ENCODE measurements around the gene NPY.

NPY gene

GRCh38 chr7:24304494-24305095 lies 20.6 kb downstream of the NPY start:
- no peak overlapping the region for H3K4me3 ChIP-seq (replicated peaks; ENCODE audit: low read depth, low read length)
- no peak for DNase-seq (ENCODE audit: extremely low read depth, low read depth)
- no peak for TF ChIP-seq CTCF (IDR thresholded peaks at IDR 0.05; ENCODE audit: low read depth, low read length, missing control alignments)

GRCh38 chr7:24307326-24307725 lies 23.3 kb downstream of the NPY start:
- no peak overlapping the region for H3K4me3 ChIP-seq (replicated peaks; ENCODE audit: low read depth, low read length)
- DNase-seq (ENCODE audit: extremely low read depth, low read depth) = no peak
- TF ChIP-seq CTCF (IDR thresholded peaks at IDR 0.05; ENCODE audit: low read depth, low read length, missing control alignments) = no peak

GRCh38 chr7:24312588-24312987 lies 28.6 kb downstream of the NPY start:
- no peak for TF ChIP-seq CTCF (IDR thresholded peaks at IDR 0.05; ENCODE audit: low read depth, low read length, missing control alignments)
- DNase-seq (ENCODE audit: extremely low read depth, low read depth) = no peak
- no peak overlapping the region for H3K4me3 ChIP-seq (replicated peaks; ENCODE audit: low read depth, low read length)

- TF ChIP-seq CTCF (IDR thresholded peaks at IDR 0.05; ENCODE audit: low read depth, low read length, missing control alignments) = no peak
- no peak for DNase-seq (ENCODE audit: extremely low read depth, low read depth)
- no peak overlapping the region for H3K4me3 ChIP-seq (replicated peaks; ENCODE audit: low read depth, low read length)
Measured at GRCh38 chr7:24313777-24314176, 29.8 kb downstream of the NPY start.

- no peak for TF ChIP-seq CTCF (IDR thresholded peaks at IDR 0.05; ENCODE audit: low read depth, low read length, missing control alignments)
- no peak for DNase-seq (ENCODE audit: extremely low read depth, low read depth)
Measured at GRCh38 chr7:24316340-24316739, 32.4 kb downstream of the NPY start.

GRCh38 chr7:24318326-24318725 lies 34.3 kb downstream of the NPY start:
- no peak for TF ChIP-seq CTCF (IDR thresholded peaks at IDR 0.05; ENCODE audit: low read depth, low read length, missing control alignments)
- H3K4me3 ChIP-seq (replicated peaks; ENCODE audit: low read depth, low read length) = no peak overlapping the region
- DNase-seq (ENCODE audit: extremely low read depth, low read depth) = no peak

More at GRCh38 chr7:24316340-24316739, 32.4 kb downstream of the NPY start:
- H3K4me3 ChIP-seq (replicated peaks; ENCODE audit: low read depth, low read length) = no peak overlapping the region

- no peak for TF ChIP-seq CTCF (IDR thresholded peaks at IDR 0.05; ENCODE audit: low read depth, low read length, missing control alignments)
- no peak for DNase-seq (ENCODE audit: extremely low read depth, low read depth)
- H3K4me3 ChIP-seq (replicated peaks; ENCODE audit: low read depth, low read length) = no peak overlapping the region
Measured at GRCh38 chr7:24319209-24319608, 35.2 kb downstream of the NPY start.

Measured in HFF-Myc (cell line).